Activated gamma-delta T cell (primary cell): ENCODE data around the gene TIPRL.
"Not testable (repeated sequence)": the region's sequence is repeated elsewhere in the genome, so short reads cannot be mapped to it uniquely, and the experiment has no call there.

Experiments
- DNase-seq: peaks from one replicate; lab custom pipeline; 2025; lab: John Stamatoyannopoulos, UW

Gene TIPRL

DNA sequence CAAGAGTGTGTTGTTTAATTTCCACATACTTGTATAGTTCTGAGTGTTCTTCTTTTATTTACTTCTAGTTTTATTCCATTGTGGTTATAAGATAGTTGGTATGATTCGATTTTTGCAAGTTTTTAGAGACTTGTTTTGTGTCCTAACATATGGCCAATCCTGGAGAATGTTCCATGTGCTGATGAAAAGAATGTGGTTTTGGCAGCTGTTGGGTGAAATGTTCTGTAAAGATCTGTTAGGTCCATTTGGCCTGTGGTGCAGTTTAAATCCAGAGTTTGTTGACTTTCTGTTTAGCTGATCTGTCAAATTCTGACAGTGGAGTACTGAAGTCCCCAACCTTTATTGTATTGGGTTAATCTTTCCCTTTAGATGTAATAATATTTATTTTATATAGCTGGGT is 19.5 kb upstream of the TIPRL start:
- DNase-seq, result no peak

DNA sequence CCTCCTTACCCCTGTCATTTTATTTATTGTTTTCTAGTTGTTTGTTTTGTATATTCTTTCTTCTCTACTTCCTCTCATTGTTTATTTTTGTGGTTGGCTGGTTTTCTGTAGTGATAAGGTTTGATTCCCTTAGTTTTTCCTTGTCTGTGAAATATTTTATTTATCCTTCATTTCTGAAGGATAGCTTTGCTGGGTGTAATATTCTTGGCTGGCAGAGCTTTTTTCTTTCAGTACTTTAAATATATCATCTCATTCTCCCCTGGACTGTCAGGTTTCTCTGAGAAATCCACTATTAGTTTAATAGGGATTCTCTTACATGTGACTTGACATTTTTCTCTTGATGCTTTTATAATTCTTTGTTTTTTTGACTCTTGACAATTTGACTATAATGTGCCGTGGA is 18.8 kb upstream of the TIPRL start:
- no peak for DNase-seq

- DNase-seq, result no peak
Measured at GRCh38 chr1:168161459-168161858, 17.3 kb upstream of the TIPRL start.

- DNase-seq, result no peak
Measured at GRCh38 chr1:168163670-168164069, 15.1 kb upstream of the TIPRL start.

GRCh38 chr1:168164771-168165170 is 14.0 kb upstream of the TIPRL start:
- DNase-seq, result no peak

- no peak for DNase-seq
Measured at GRCh38 chr1:168167806-168168205, 11.0 kb upstream of the TIPRL start.

GRCh38 chr1:168170564-168171508 is 7.9 kb upstream of the TIPRL start:
- DNase-seq, result no peak

DNA sequence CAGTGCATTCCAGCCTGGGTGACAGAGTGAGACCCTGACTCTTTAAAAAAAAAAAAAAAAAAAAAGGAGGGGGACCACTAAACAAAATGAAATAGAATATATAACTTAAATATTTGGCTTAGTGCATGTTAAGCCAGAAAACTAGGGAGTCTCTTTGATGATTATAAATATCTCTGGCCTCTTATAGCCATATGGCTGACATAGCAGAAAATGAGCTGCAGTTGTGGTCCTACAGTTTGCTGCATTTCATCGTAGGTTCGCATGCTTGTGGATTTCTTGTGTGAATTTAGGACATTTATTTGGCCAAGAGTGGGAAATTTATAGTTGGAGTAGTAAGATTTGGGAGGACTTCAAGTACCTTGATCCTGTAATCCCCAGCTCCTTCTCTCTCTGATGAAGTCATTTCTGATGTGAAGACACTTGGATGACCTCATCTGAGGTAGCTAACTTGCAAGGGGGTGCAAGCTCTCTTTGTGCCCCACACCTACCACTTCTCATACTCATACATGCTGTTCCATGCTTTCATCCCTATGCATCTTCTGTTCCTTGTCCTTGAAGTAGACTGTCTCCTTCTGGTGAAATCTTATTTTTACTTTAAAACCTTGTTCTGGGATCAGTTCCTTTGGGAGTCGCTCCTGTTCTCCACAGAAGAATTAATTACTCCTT is 6.4 kb upstream of the TIPRL start:
- no peak for DNase-seq

DNA sequence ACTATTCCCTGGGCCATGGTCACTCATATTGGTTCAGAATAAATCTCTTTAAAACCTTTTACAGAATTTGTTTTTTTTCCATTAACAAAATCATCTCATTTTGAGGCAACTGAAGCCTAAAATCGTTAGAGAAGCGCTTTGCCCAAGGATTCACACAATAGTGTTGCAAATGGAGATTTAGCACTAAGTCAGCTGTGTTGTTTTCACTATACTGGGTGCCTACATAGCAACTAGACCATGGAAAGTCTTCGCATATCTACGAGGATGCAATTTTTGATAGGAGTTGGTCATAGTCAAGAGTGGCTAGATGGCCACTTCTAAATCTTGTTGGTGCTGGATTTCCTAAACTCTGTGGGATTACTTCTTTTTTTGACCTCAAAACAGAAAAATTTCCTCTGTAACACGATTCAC is 530 bp upstream of the TIPRL start:
- no peak for DNase-seq

GRCh38 chr1:168179438-168180147 is 831 bp downstream of the TIPRL start:
- DNase-seq, result no peak

DNA sequence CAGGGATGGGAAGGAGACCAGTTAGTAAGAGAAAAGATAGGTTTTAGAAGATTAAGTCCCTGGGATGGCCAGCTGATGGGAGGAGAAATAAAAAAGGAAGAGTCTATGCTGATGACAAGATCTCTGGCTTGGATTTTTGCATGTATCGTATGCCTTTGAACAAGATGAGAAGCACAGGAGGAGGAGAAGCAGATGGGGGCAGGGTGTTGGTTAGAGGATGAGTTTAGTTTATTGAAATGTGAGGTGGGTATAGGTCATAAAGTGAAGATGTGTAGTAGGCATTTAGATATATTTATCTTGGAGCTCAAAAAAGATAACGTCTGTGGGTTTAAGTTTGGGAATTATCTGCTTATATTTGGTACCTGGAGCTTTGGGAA is 1.4 kb downstream of the TIPRL start:
- no peak for DNase-seq

DNA sequence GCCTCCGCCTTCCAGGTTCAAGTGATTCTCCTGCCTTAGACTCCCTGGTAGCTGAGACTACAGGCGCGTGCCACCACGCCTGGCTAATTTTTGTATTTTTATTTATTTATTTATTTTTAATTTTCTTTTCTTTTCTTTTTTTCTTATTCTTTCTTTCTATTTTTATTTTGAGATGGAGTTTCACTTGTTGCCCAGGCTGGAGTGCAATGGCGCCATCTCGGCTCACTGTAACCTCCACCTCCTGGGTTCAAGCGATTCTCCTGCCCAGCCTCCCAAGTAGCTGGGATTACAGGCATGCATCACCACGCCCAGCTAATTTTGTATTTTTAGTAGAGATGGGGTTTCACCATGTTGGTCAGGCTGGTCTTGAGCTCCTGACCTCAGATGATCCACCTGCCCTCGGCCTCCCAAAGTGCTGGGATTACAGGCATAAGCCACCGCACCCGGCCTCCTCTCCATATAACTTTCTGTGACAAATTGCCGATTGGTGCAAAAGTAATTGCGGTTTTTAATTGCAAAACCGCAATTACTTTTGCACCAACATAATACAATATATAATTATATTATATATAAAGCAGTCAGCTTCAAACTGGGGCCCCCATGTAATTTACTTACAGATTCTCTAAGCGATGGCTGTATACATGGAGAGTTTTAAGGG is 2.4 kb downstream of the TIPRL start:
- DNase-seq, result not testable (repeated sequence)

GRCh38 chr1:168187177-168187576 is 8.4 kb downstream of the TIPRL start:
- no peak for DNase-seq

DNA sequence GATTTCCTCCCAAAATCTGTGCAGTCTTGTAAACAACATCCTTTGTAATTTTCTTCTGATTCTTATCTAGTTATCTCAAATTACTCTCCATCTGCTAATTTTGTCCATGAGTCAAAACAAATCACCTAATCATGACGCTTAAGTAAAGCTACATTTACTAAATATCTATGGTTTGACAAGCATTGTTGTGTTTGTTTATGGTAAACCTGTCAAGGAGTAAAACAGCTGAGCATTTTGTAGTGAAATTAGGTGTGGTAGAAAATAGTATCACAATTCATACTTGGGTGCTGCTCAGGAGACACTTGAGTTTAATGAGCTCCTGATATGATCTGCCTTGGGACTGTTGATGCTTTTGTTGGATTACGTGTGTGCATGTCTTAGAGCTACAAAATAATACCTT is 11.6 kb downstream of the TIPRL start:
- DNase-seq, result no peak

GRCh38 chr1:168195199-168196135 is 16.7 kb downstream of the TIPRL start:
- no peak for DNase-seq

DNA sequence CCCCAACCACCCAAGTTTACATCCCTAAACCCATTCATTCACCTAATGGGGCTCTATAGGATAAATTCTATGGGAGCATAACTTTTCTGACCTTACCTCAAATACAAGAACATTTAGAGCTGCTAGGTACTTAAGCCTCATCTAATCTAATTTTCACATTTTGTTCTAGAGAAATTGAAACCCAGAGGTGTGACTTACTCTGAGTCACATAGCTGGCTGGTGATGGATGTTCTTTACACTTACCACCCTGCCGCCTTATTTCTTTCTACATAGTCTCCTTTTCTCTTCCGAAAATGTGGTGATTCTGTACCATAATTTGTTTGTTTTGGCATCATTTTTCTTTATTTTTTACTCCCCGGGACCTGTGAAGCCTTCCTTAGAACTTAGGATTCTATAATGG is 20.3 kb downstream of the TIPRL start:
- DNase-seq, result no peak

DNA sequence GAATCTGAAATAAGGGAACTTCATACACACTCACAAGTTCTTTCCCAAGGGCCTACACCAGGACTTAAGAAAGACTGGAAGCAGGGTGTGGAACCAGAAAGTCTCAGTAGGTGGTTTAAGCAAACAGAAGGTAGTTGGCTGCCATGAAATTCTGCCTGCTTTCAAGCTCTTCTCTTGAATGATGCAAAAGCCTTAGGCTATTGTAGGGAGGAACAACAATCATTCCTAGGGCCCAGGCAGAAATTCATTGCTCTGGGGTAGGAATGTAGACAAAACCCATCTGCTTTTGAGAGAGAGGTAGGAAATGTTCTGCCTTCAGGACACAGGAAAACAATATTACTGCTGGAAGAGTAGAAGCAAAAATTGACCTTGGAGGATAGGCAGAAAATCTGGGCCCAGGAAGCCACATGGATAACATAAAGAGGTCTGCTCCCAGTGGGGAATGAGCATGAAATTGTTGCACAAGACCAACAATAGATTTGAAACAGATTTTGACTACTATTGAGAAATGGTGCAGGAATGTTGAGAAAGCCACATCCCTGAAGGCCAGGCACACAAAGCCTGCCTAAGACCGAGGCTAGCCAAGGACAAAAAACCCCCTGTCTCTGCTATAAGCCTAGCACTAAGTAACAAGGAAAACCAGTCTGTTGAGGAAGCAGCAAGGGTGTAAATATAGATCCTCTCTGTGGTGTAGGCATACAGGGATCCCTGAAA is 24.3 kb downstream of the TIPRL start:
- DNase-seq, result no peak

GRCh38 chr1:168206111-168206510 is 27.3 kb downstream of the TIPRL start:
- DNase-seq, result no peak

DNA sequence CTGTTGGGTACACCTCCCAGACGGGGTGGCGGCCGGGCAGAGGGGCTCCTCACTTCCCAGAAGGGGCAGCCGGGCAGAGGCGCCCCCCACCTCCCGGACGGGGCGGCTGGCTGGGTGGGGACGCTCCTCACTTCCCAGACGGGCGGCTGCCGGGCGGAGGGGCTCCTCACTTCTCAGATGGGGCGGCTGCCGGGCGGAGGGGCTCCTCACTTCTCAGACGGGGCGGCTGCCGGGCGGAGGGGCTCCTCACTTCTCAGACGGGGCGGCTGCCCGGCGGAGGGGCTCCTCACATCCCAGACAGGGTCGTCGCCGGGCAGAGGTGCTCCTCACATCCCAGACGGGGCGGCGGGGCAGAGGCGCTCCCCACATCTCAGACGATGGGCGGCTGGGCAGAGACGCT is 28.9 kb downstream of the TIPRL start:
- DNase-seq, result not testable (repeated sequence)

- no peak for DNase-seq
Measured at GRCh38 chr1:168210312-168210711, 31.6 kb downstream of the TIPRL start.
